Posterior cingulate gyrus (tissue), 11 donors: ENCODE data around the gene IER5L.

Source experiments
- DNase-seq, 10 donors: peaks; one replicate each; pipeline versions ENCODE4 v3.0.0 to v3.0.0-alpha.2; 2020 to 2021; ENCODE audit warnings: mixed read lengths in 3 of 10
- intact Hi-C: fragments of 100-400 bp; cut with DNase I; formaldehyde crosslinking; loops from one replicate; pipeline ENCODE4 v1.15.1; 2023

IER5L gene

GRCh38 chr9:129177791-129178567 lies at the start of gene IER5L:
Gene IER5L (minus strand): TSS chr9:129178261. CDS start chr9:129178052, 209 bp downstream.
- intact Hi-C loops: loop anchor here (5.0 kb wide), 2 partner anchors 144 to 319 kb away; no protein-coding TSS in a partner anchor
- peak; percentile 93 to 100 (median 98) for DNase-seq

GRCh38 chr9:129227843-129228189 lies 49.8 kb upstream of the IER5L start:
- peak in 2 of 10 donors; percentile 24 to 34 for DNase-seq
- intact Hi-C loops: no loop called here

DNA sequence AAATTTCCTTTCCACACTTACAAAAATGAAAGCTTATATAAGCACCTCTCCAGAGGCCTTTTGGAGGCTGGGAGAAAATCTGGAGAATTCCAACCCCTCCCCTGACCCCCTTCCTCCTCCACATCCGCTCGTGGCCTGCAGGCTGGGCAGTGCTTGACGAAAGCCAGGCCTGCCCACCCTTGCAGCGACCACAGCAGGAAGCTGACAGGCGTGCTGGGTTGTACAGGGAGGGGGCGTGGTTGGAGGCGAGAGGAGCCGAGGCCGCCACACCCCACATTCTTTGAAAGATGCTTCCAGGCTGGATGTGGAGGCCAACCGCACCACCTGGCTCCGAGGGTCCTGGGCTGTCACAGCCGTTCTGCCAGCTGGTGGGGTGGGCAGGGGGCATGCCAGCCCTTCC lies 47.8 kb upstream of the IER5L start:
- DNase-seq: peak in 5 of 10 donors; percentile 14 to 88 (median 82)

GRCh38 chr9:129225490-129225778 lies 47.4 kb upstream of the IER5L start:
- intact Hi-C loops: no loop called here
- no peak for DNase-seq

More for the DNA sequence above, 47.8 kb upstream of the IER5L start:
- intact Hi-C loops: no loop called here

DNA sequence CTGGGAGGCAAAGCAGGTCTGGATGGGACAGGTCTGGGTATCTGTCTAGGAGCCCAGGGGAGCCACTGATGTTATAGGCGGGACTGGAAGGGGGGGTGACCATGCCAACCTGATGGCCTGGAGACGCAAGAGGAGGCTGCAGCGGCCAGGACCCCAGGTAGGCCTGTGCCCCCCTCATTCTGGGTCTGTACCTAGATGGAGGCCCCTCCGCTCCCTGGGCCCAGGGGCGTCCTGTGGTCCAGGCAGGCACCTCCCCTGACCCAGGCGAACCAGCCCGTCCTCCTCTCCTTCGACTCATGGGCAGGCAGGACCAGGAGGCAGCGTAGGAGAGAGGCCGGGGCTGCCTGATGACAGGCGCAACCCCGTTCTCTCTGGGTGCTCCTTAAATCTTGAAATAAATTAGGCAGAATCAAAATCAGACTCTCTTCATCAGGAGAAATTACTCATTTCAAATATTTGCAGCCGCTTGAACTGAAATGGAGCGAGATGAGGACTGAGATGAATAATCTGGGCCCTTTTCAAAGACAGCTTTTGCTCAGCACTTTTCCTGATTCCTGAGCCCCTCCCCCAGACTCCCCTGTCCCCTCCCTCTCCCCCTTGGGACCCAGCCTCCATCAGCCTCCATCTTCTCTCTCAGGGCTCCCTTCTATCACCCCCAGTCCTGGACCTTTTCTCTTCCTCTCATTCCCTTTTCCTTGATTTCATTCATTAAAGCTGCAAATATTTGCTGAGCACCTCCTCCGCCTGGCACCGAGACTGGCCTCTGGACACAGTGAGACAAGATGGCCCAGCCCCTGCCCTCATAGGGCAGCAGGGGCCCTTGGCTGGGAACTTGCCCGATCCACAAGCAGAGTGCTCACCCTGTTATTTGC lies 46.8 kb upstream of the IER5L start:
- peak in 2 of 10 donors; percentile 57 to 80 for DNase-seq
- intact Hi-C loops: no loop called here

GRCh38 chr9:129223551-129224208 lies 45.6 kb upstream of the IER5L start:
- intact Hi-C loops: no loop called here
- no peak for DNase-seq

DNA sequence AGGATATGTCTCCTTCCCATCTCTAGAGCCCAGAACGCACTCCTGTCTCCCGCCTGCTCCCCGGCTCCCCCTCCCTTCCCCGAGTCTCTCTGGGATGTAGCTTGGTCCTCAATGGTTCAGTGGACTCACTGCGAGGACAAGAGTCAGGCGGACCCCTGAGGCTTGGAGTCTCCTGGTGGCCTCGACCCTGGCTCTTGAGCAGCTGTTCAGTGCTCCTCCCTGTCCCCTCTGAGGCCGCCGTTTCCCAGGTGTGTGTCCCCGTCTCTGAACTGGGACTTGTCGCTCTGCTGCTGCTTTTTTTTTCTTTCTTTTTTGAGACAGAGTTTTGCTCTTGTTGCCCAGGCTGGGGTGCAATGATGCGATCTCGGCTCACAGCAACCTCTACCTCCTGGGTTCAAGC lies 44.8 kb upstream of the IER5L start:
- DNase-seq: no peak
- intact Hi-C loops: no loop called here

GRCh38 chr9:129221979-129222635 lies 44.0 kb upstream of the IER5L start:
- intact Hi-C loops: no loop called here
- DNase-seq: no peak

DNA sequence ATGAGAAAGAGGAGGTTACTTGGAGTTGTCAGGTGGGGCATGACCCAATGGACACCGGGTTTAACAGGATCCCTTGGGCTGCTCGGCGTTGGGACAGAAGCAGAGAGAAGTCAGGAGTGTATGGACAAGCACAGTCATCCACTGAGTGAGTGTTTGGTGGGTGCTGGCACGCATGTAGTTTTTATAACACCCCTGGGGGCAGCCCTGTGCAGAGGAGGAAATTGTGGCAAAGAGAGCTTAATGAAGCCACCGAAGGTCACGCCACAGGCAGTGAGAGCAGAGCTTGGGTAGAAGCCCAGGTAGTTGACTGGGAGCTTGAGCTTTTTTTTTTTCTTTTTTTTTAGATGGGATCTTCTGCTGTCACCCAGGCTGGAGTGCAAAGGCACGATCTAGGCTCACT lies 43.2 kb upstream of the IER5L start:
- intact Hi-C loops: no loop called here
- no peak for DNase-seq

DNA sequence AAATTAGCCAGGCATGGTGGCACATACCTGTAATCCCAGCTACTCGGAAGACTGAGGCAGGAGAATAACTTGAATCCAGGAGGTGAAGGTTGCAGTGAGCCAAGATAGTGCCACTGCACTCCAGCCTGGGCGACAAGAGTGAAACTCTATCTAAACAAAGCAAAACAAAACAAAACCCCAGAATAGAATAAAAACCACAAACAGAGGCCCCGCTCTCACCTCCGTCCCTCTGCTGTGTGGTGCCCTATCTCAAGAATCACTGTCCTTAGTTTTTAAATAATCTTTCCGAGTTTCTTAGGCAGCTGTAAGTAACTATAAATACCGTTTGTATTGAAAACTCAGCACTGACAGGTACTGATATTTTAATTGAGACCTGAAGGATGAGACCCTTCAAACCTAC lies 42.7 kb upstream of the IER5L start:
- no peak for DNase-seq

GRCh38 chr9:129218918-129219317 lies 40.9 kb upstream of the IER5L start:
- no peak for DNase-seq
- intact Hi-C loops: no loop called here

More for the DNA sequence above, 42.7 kb upstream of the IER5L start:
- intact Hi-C loops: no loop called here

GRCh38 chr9:129218272-129218625 lies 40.2 kb upstream of the IER5L start:
- intact Hi-C loops: no loop called here
- no peak for DNase-seq

- intact Hi-C loops: no loop called here
- no peak for DNase-seq
Measured at GRCh38 chr9:129213551-129213950, 35.5 kb upstream of the IER5L start.

- no peak for DNase-seq
- intact Hi-C loops: no loop called here
Measured at GRCh38 chr9:129211686-129212085, 33.6 kb upstream of the IER5L start.

DNA sequence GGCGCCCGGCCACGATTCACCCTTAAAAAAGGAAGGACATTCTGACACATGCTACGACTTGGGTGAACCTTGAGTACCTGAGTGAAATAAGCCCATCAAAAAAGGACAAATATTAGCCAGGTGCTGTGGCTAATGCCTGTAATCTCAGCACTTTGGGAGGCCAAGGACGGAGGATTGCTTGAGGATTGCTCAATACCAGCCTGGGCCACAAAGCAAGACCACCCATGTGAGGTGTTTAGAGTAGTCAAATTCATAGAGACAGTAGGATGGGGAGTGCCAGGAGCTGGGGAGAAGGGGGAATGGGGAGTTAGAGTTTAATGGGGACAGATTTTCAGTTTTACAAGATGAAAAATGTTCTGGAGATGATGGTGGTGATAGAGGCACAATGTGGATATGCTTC lies 32.1 kb upstream of the IER5L start:
- no peak for DNase-seq
- intact Hi-C loops: no loop called here

GRCh38 chr9:129209580-129209979 lies 31.5 kb upstream of the IER5L start:
- DNase-seq: no peak
- intact Hi-C loops: loop anchor here (10.0 kb wide), 1 partner anchor 45 kb away; no protein-coding TSS in a partner anchor

- intact Hi-C loops: loop anchor here (10.0 kb wide), 1 partner anchor 46 kb away; no protein-coding TSS in a partner anchor
Measured at GRCh38 chr9:129209109-129209508, 31.0 kb upstream of the IER5L start.

DNA sequence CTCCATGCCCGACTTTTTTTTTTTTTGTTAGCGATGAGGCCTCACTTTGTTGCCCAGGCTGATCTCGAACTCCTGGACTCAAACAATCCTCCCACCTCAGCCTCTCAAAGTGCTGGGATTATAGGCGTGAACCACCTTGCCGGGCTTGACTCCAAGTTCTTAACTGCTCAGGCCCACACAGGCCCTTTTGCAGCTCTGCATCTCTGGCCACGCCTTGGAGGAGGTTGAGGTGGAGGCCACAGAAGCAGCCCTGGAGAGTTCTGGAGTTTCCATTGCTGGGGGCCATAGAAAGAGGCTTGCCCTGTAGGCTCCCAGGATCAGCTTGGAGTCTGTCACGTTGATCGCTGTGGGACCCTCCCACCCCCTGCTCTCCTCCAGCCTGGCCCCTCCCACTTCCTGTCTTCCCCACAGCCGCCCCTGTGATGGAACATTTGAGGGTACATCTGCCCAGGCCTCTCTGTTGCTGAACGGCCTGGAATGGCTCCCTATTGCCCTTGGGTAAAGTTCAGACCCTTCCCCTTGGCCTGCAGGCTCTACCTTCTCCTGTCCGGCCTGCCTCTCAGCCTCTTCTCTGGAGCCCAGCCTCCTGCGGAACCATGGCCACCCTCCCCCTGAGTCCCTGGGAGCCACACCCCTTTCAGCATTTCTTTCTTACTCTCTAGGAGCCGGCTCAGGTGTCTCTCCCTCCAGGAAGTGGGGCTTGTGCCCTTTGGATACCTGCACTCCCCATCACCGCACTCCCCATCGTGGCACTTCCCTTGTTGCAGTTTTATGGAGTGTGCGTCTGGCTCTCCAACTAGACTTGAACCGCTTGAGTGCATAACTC lies 30.4 kb upstream of the IER5L start:
- DNase-seq: no peak
- intact Hi-C loops: loop anchor here (10.0 kb wide), 1 partner anchor 46 kb away; no protein-coding TSS in a partner anchor

More at GRCh38 chr9:129209109-129209508, 31.0 kb upstream of the IER5L start:
- DNase-seq: no peak

DNA sequence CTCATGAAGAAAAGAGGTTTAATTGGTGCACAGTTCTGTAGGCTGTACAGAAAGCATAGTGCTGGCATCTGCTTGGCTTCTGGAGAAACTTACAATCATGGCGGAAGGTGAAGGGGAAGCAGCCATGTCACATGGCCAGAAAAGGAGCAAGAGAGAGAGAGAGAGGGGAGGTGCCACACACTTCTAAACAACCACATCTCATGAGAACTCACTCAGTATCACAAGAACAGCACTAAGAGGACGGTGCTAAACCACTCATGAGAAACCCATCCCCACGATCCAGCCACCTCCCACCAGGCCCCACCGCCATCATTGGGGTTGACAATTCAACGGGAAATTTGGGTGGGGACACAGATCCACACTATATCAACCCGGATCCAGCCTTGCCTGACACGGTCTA lies 28.8 kb upstream of the IER5L start:
- DNase-seq: no peak
- intact Hi-C loops: loop anchor here (10.0 kb wide), 1 partner anchor 48 kb away; no protein-coding TSS in a partner anchor

DNA sequence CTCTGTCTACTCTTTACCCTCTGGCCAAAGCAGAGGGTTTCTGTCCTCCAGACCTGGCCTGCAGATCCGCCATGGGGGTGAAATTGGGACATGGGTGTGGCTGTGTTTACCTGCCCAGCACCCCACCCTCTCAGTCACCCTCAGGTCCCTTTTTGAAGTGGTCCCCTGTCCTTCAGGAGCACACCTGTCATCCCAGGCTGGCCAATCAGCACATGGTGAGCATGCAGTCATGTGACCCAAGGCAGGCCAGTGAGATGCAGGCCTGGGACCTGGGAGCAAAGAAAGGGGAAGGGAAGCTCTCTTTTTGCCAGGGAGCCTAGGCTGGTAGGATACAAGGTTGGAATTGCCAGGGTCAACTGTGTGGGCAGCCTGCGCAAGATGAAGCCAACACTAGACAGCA lies 28.3 kb upstream of the IER5L start:
- DNase-seq: no peak
- intact Hi-C loops: loop anchor here (10.0 kb wide), 1 partner anchor 48 kb away; no protein-coding TSS in a partner anchor
